ENCODE measurements around the gene WDR64.

Gene WDR64

DNA sequence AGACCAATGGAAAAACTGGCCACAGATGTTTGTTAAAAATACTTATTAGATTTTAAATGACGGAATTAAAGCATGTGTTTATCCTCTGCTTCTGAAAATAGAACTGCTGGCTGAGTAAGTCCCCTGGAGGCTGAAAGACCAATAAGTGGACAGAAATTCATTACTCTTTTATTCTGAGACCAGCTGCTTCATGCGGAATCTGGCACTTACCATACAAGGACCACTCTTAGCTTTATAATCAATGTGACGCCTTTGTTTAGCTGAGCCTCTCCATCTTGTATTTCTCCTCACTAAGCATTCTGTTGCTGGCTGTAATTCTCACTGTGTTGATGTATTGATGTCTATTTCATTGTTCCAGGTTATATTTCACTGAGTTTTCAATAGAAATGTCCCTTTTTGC is 189.6 kb downstream of the WDR64 start:
- DNase-seq = no peak

DNA sequence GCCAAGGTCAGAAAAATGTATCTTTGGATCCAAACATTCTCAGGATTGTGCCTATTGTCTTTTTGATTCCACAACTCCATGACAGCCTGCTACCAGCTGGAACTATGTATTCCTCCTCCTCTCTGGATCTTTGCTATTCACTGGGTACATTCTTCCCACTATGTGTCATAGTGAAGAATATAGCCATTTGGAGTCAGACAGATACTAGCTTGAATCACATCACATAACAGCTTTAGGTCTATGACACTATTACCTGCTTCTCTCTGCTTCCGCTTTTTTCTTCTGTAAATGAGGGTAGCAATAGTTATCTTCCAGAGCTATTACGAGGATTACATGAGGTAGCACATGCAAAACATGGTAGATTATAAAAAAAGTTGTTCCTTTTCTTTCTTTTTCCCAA is 190.5 kb downstream of the WDR64 start:
- no peak for DNase-seq

DNA sequence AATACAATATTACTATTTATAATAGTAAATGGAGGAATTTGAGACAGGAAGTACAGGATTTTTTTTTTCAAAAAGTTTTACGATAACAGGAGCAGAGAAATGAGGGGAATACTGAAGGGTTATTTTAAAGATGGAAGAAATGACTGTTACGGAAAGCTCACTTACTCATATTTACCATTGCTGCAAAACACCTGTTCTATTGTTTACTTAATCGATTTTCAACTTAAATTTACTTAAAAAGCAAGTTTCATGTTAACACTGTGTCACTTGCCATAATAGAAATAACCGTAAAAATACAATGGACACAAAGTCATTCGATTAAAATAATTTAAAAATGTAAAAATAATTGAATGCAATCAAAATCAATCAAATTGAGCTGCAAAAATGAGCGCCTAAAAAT is 192.5 kb downstream of the WDR64 start:
- no peak for DNase-seq

DNA sequence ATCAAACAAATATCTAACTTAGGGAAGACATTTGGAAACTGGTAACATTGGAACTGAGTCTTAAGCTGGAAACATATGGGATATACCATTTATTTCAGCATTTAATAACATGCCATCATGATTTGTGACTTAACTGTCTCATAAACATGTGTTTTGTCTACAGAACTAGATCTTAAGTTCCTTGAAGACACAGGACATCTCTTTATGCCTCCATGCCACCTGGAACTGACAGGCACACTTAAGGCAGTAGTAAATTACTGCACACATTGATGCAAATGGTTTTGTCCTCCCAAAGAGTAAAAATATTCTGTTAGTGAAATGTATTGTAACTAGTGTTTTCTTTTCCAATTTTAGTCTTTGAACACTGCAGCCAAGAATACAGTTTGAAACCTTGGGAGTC is 194.3 kb downstream of the WDR64 start:
- DNase-seq = no peak

DNA sequence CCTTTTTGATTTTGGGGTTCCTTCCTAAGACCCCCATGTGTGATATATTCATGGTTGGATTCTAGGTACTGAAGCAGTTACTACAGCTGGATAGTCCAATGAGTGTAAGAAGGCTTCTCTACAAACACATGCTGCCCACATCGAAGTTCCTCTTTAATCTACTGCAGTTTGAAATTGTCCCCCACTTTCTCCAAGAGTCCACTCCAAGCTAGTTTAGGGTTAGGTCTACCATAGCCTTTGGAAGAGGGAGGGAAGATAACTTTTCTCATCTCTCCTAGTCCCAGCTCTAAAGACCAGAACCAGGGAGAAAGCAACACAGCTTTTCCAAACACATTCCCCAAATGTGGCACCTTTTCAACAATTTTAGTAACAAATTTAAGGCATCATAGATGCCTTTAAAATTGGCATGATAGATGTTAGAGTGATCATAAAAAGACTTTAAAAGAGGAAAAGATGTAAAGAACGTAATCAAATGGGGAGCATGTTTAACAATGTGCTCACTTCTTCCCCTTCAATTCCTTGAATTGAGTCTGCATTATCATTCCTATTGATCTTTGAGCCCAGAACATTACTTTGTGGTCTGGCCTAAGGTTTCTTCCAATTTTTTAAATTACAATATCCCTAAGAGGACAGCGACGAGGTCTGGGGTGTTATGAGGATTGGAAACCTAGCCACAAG is 194.9 kb downstream of the WDR64 start:
- DNase-seq = no peak

DNA sequence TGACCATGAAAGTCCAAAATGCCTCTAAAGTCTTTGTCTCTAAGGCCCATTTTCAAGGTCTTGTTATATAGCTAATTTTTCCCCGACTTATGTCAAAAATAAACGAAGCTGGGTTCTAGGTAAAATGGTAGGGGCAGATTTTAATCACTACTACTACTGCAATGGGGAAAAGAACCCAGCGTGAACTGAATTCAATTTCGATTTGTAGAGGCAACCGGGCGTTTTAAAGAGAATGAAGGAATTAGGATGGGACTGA is 195.4 kb downstream of the WDR64 start:
- no peak for DNase-seq

DNA sequence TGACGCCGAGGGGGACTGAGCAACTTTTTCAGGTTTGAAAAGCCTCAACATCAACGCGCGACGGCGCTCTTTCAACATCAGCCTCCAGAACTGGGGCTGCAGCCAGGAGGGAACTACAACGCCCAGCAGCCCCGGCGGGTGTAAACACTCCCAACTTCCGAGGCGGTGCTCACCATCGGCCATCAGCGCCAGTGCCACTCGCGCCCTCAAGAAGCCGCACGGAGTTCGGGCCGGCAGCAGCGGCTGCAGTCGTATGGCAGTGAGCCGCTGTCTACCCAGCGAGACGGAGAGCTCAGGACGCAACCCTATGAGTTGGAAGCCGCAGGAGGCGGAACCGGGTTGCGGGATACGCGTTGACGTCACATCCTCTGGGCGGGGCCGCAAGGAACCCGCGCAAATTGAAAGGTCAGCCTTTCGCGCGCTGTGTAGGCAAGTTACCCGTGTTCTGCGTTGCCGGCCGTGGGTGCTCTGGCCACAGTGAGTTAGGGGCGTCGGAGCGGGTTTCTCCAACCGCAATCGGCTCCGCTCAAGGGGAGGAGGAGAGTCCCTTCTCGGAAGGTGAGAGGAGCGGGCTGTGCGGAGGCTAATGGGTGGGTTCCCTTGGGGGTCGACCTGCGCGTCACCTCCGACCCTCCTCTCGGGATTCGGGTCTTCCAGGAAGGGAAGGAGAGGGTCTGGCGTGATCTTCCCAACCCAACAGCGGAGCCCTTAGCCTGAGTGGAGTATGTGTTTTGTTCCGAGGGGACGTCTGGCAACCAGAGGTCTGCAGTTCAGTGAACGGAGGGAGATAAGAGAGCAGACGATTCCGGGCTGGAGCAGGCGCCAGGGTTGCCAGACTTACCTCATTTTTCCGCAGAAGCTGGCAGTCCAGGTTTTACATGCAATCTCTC is 196.0 kb downstream of the WDR64 start, which contains the start of gene EXO1:
Gene EXO1 (plus strand): TSS at position 409 of the 890 bp plus-strand sequence. CDS start 2,222 bp downstream, outside the sequence.
- DNase-seq = peak; percentile 68 to 97 (median 81)

DNA sequence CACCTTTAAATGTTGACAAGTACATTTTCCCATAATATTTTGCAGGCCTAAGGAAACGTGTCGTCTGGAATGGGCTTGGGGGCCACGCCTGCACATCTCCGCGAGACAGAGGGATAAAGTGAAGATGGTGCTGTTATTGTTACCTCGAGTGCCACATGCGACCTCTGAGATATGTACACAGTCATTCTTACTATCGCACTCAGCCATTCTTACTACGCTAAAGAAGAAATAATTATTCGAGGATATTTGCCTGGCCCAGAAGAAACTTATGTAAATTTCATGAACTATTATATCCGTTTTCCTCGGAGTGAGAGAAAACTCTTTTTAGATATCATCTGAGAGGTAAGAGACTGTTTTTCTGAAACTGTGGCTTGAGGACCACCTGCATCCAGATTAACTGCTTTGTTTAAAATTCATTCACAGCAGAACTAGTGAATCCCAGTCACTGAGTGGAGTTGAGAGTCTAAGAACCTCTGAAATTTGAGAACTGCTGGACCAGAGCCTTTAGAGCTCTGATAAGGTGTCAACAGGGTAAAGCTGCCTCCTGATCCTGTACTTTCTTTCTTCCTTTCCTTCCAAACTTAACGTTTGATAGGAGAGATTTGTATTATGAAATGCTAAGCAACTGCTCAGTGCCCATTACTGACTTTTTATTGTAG is 196.7 kb downstream of the WDR64 start:
- peak in 1 of 5 experiments; percentile 42 for DNase-seq

DNA sequence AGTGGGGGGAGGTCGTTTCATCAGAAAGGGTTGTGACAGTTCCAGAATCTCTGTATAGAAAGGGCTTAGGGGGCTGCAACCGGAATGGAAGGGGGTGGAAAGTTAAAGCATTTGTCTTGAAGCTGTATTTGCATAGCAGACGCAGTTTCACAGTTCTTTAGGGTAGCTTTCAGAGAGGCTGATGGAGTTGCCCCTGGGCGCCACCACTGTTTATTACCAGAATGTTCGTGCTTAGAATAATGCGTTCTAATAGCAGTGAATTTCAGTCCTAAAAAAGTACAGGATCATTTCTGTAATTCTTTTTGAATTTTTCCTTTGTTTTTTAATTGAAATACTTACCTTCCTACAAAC is 197.2 kb downstream of the WDR64 start:
- no peak for DNase-seq
